GM12878 (cell line): ENCODE data around the gene SPDYC. TPM values are rescaled to one million over a fixed set of nuclear protein-coding genes. Genes with fewer than 3 reads are reported as not detected.

Experiments
- ATAC-seq: fragments of 200-7000 bp; cut with Tn5 transposase; 3 replicates; pipeline ENCODE4 v1.9.1; 2020; ENCODE audit warnings: mild to moderate bottlenecking, moderate library complexity
- BruUV-seq: library from RNA; stranded (reverse); fragments of 400-500 nt; replicated peaks from 2 replicates; lab custom pipeline; 2021; lab: Mats Ljungman, UMichigan
- CTCF ChIA-PET: fragments of 300-600 bp; sonication (Branson Sonifier 250); formaldehyde crosslinking; extraction: SDS; loops from one replicate; lab custom pipeline; 2021; ENCODE audit warnings: inconsistent platforms; lab: Yijun Ruan, JAX
- POLR2A ChIA-PET: fragments of 350-600 bp; formaldehyde crosslinking; extraction: SDS; loops from one replicate; lab custom pipeline; 2021; ENCODE audit warnings: inconsistent platforms; lab: Charles Lee
- RAD21 ChIA-PET: fragments of 300-600 bp; sonication (Branson Sonifier 250); formaldehyde crosslinking; loops from one replicate; lab custom pipeline; 2023; ENCODE audit warnings: antibody characterized with exemption; ENCODE audit not compliant: unreplicated experiment; lab: Charles Lee
- SMC1A ChIA-PET: fragments of 300-600 bp; sonication (Branson Sonifier 250); formaldehyde crosslinking; loops from one replicate; lab custom pipeline; 2023; ENCODE audit not compliant: unreplicated experiment, uncharacterized antibody; lab: Charles Lee
- DNase-seq: peaks from one replicate; pipeline ENCODE4 v3.0.0-alpha.2; 2011; ENCODE audit warnings: low read depth, low spot score
- FAIRE-seq: peaks from 3 replicates; lab custom pipeline; 2011; peaks lifted over from hg19 to GRCh38; lab: Jason Lieb, UNC
- H2AFZ ChIP-seq: 2 replicates; pipeline ENCODE4 v1.6.0; 2011; ENCODE audit warnings: low read depth, low read length, control low read depth; ENCODE audit not compliant: control insufficient read depth
- H3K27ac ChIP-seq: 2 replicates; pipeline ENCODE4 v1.5.1; 2011; ENCODE audit warnings: control low read depth; ENCODE audit not compliant: control insufficient read depth, insufficient read depth
- H3K27me3 ChIP-seq, 2 experiments: replicated peaks in 1 of 2; 2 replicates each; pipeline versions ENCODE4 v1.6.0 to v1.6.1; 2011; ENCODE audit warnings: low read length in 1 of 2; ENCODE audit not compliant: control insufficient read depth in 2 of 2, insufficient read depth in 2 of 2
- H3K36me3 ChIP-seq, 2 experiments: 2 replicates each; pipeline ENCODE4 v1.5.1; 2011; ENCODE audit warnings: low read length in 1 of 2; ENCODE audit not compliant: control insufficient read depth in 2 of 2, insufficient read depth in 2 of 2
- H3K4me1 ChIP-seq: 2 replicates; pipeline ENCODE4 v1.6.1; 2011; ENCODE audit warnings: mild to moderate bottlenecking, low read length, moderate library complexity, mixed read lengths; ENCODE audit not compliant: control insufficient read depth, insufficient read depth
- H3K4me2 ChIP-seq: 2 replicates; pipeline ENCODE4 v1.6.0; 2011; ENCODE audit warnings: control low read depth; ENCODE audit not compliant: control insufficient read depth, insufficient read depth
- H3K4me3 ChIP-seq: fragments of 200-600 bp; sonication (generic); 2 replicates; pipeline ENCODE4 v1.5.1; 2016
- H3K79me2 ChIP-seq: 2 replicates; pipeline ENCODE4 v1.6.0; 2011; ENCODE audit warnings: low read length; ENCODE audit not compliant: control insufficient read depth, insufficient read depth
- H3K9ac ChIP-seq: 2 replicates; pipeline ENCODE4 v1.8.0; 2011; ENCODE audit warnings: low read length, control low read depth, mixed read lengths; ENCODE audit not compliant: control insufficient read depth, insufficient read depth
- H3K9me3 ChIP-seq: replicated peaks from 3 replicates; pipeline ENCODE4 v1.5.1; 2011; ENCODE audit warnings: mild to moderate bottlenecking, low read length; ENCODE audit not compliant: control insufficient read depth, insufficient read depth
- H4K20me1 ChIP-seq: 2 replicates; pipeline ENCODE4 v1.6.0; 2011; ENCODE audit not compliant: control insufficient read depth, insufficient read depth
- EP300 ChIP-seq, 2 experiments: fragments of 150-350 bp in 1 of 2; IDR thresholded peaks; 2 replicates each; pipeline ENCODE4 v1.6.1; 2011 to 2012; ENCODE audit warnings: low read depth in 2 of 2, low read length in 2 of 2, borderline replicate concordance in 1 of 2, improper control_type of control experiment in 1 of 2, inconsistent platforms in 1 of 2; ENCODE audit not compliant: control insufficient read depth in 1 of 2
- FOS ChIP-seq: IDR thresholded peaks from 3 replicates; pipeline ENCODE4 v1.6.1; 2011; ENCODE audit warnings: borderline replicate concordance; ENCODE audit not compliant: insufficient read length; ENCODE audit errors: extremely low read depth
- HDGF ChIP-seq: fragments of 450-650 bp; IDR thresholded peaks from 2 replicates; pipeline ENCODE4 v1.6.1; 2016; ENCODE audit warnings: antibody characterized with exemption
- MAX ChIP-seq: IDR thresholded peaks from 2 replicates; pipeline ENCODE4 v1.6.1; 2012; ENCODE audit warnings: low read depth, low read length, improper control_type of control experiment
- MEF2A ChIP-seq: IDR thresholded peaks from 2 replicates; pipeline ENCODE4 v1.6.1; 2011; ENCODE audit warnings: low read depth, mild to moderate bottlenecking, low read length, moderate library complexity; ENCODE audit not compliant: insufficient read depth
- PAX5 ChIP-seq: IDR thresholded peaks from 2 replicates; pipeline ENCODE4 v1.6.1; 2011; ENCODE audit warnings: low read depth, low read length, borderline replicate concordance
- POLR2A ChIP-seq: IDR thresholded peaks from 2 replicates; pipeline ENCODE4 v1.6.1; 2011; ENCODE audit warnings: low read depth, mild to moderate bottlenecking, low read length
- RFX5 ChIP-seq: IDR thresholded peaks from 2 replicates; pipeline ENCODE4 v1.6.1; 2011; ENCODE audit warnings: low read depth, low read length, improper control_type of control experiment
- SRF ChIP-seq, 2 experiments: IDR thresholded peaks; 2 replicates each; pipeline ENCODE4 v1.6.1; 2011; ENCODE audit warnings: low read depth in 2 of 2, low read length in 2 of 2, mild to moderate bottlenecking in 1 of 2, moderate library complexity in 1 of 2
- USF1 ChIP-seq: IDR thresholded peaks from 2 replicates; pipeline ENCODE4 v1.6.1; 2011; ENCODE audit warnings: borderline replicate concordance, low read depth, mild to moderate bottlenecking, moderate library complexity, mixed read lengths, low read length; ENCODE audit not compliant: insufficient read depth; ENCODE audit errors: extremely low read length
- ZBTB11 ChIP-seq: fragments of 450-650 bp; formaldehyde crosslinking; IDR thresholded peaks from 2 replicates; pipeline ENCODE4 v1.5.0; 2022; ENCODE audit warnings: mild to moderate bottlenecking, missing genetic modification characterization
- ZNF274 ChIP-seq: IDR thresholded peaks from one replicate; pipeline ENCODE4 v1.8.0; 2011; ENCODE audit not compliant: insufficient read length, insufficient read depth
- WGBS: methylation state at CpG from one replicate; pipeline ENCODE4 v1.1.6; 2016; ENCODE audit warnings: low lambda C conversion rate; ENCODE audit not compliant: insufficient replicate concordance, insufficient coverage; ENCODE audit errors: missing lambda C conversion rate; 5-methylcytosine and 5-hydroxymethylcytosine counted together
- in situ Hi-C: fragments of 300-500 bp; cut with MboI; formaldehyde crosslinking; loops from 9 replicates; pipeline ENCODE4 v1.14.3; 2018; ENCODE audit warnings: mixed read lengths
- intact Hi-C: fragments of 100-400 bp; cut with micrococcal nuclease; formaldehyde crosslinking; loops from one replicate; pipeline ENCODE4 v1.14.2; 2022; ENCODE audit not compliant: unreplicated experiment
- polyA plus RNA-seq, 11 experiments: library from polyadenylated mRNA; depleted of rRNA in 4 of 11; unstranded in 6 of 11; stranded (reverse) in 5 of 11; fragments of >200 nt; fragmentation: Nextera tagmentation in 4 of 11; fragmentation: Illumina TruSeq in 1 of 11; extraction: Ambion mirVana in 4 of 11; extraction: Trizol in 1 of 11; gene quantifications; 1 replicate in 1 of 11; 2 replicates in 10 of 11; pipeline versions ENCODE4 v1.2.1 to v1.2.3, GENCODE V29; 2011 to 2016; ENCODE audit warnings: inconsistent platforms in 2 of 11, missing spikeins in 2 of 11, low read depth in 1 of 11
- total RNA-seq, 4 experiments: library from RNA; depleted of rRNA in 3 of 4; stranded (reverse); fragments of >200 nt in 3 of 4; fragmentation: Illumina TruSeq in 1 of 4; extraction: Trizol in 1 of 4; gene quantifications; 2 replicates each; pipeline versions ENCODE4 v1.2.1 to v1.2.3, GENCODE V29; 2013 to 2021
- TF ChIP-seq, protein P1 (sequence below): fragments of 450-650 bp; formaldehyde crosslinking; IDR thresholded peaks from 2 replicates; pipeline ENCODE4 v1.4.0; 2022; ENCODE audit warnings: mild to moderate bottlenecking, moderate library complexity

Gene SPDYC
- total and polyA plus RNA-seq, 10 of the 15 experiments (the other 5 are each of a cell fraction or from before 2014, with no cell fraction given) = not detected

DNA sequence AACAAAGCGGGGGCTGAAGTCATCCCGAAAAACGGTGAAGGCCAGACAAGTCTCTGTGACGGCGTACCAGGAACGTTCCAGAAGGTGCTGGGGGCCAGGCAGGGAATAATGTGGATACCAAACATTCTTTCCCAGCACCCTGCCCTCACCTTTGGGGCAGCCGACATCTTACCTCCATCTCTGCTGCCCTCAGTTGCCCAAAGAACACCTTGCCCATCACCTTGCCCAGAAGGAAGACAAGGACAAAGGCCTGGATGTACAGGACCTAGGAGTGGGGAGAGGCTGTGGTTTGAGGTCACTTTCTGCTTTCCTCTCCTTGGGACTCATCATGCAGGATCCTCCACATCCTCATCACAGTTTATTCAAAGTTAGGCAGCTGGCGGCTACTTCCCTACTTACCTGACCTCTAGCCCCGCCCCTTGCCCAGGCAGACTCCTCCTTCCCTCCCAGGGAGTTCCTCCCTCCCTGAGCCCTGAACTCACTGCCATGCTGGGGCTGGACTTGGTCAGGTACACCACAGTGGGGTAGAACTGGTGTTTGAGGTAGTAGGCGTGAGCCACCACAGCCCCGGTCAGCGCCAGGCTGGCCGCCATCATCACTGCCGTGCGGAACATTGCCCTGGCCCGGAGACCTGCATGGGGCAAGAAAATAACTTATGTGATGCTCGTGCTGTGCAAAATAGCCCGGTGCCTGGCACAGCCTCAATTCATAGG lies 36.9 kb upstream of the SPDYC start:
- H3K9me3 ChIP-seq = no peaks in the 10 kb centered on the region
- TSS peak; percentile 62 for BruUV-seq
- ChIA-PET CTCF (interaction anchor here (0.7 to 6.7 kb wide), 3 partner anchors 12 to 47 kb away, joined by 3 to 40 read pairs (median 29); partner anchors contain the start of genes FAU, MRPL49 and TM7SF2), RAD21 (interaction anchor here (0.5 to 0.9 kb wide), 2 partner anchors 49 to 794 kb away, joined by 3 read pairs; partner anchors contain the start of gene CAPN1), SMC1A (interaction anchor here (2.4 kb wide), 1 partner anchor 9 kb away, joined by 8 read pairs; no protein-coding TSS in a partner anchor), POLR2A (interaction anchor here (0.9 to 3.1 kb wide), 5 partner anchors 8 to 49 kb away, joined by 3 to 16 read pairs (median 3); partner anchors contain the start of genes FAU, MRPL49 and TM7SF2)
- peaks cover 21% of the 10 kb centered on the region for H3K4me1 ChIP-seq
- peaks cover 15 to 27% of the 10 kb centered on the region in 2 experiments for H3K36me3 ChIP-seq
- no peak for DNase-seq
- H3K4me3 ChIP-seq = peak overlapping the region; percentile 99
- FAIRE-seq = peak; percentile 57
- peak overlapping the region; percentile 98 for H3K4me2 ChIP-seq
- H3K79me2 ChIP-seq = peaks cover 44% of the 10 kb centered on the region
- in situ Hi-C loops (no loop called here), intact Hi-C loops (loop anchor here (5.0 to 10.0 kb wide), 2 partner anchors 49 to 122 kb away; partner anchors contain the start of gene CAPN1)
- peak overlapping the region; percentile 99 for H3K27ac ChIP-seq
- no peaks in the 10 kb centered on the region for H3K27me3 ChIP-seq
- H3K9ac ChIP-seq = peak overlapping the region; percentile 96
- 0 out of 2 replicates have a peak, but pooled peaks cover 4% of the 10 kb centered on the region for H4K20me1 ChIP-seq
- 2% methylated on average over 18 of the region's 18 CpGs for WGBS
- ATAC-seq = peak; percentile 56
- H2AFZ ChIP-seq = peak overlapping the region; percentile 8; the same call in 1 of the 2 replicates
- TF ChIP-seq ZBTB11 (CRISPR knock-in tag) = no peak
- no peak for TF ChIP-seq PAX5
- no peak for TF ChIP-seq SRF (IDR thresholded peaks at IDR 0.05; ENCODE audit: low read depth in 2 of 2, low read length in 2 of 2)
- TF ChIP-seq EP300 (IDR thresholded peaks at IDR 0.05; ENCODE audit: borderline replicate concordance in 1 of 2, control insufficient read depth in 1 of 2, low read depth in 2 of 2, low read length in 2 of 2) = no peak
- no peak for TF ChIP-seq RFX5
- TF ChIP-seq ZNF274 = no peak
- TF ChIP-seq, protein P1, sequence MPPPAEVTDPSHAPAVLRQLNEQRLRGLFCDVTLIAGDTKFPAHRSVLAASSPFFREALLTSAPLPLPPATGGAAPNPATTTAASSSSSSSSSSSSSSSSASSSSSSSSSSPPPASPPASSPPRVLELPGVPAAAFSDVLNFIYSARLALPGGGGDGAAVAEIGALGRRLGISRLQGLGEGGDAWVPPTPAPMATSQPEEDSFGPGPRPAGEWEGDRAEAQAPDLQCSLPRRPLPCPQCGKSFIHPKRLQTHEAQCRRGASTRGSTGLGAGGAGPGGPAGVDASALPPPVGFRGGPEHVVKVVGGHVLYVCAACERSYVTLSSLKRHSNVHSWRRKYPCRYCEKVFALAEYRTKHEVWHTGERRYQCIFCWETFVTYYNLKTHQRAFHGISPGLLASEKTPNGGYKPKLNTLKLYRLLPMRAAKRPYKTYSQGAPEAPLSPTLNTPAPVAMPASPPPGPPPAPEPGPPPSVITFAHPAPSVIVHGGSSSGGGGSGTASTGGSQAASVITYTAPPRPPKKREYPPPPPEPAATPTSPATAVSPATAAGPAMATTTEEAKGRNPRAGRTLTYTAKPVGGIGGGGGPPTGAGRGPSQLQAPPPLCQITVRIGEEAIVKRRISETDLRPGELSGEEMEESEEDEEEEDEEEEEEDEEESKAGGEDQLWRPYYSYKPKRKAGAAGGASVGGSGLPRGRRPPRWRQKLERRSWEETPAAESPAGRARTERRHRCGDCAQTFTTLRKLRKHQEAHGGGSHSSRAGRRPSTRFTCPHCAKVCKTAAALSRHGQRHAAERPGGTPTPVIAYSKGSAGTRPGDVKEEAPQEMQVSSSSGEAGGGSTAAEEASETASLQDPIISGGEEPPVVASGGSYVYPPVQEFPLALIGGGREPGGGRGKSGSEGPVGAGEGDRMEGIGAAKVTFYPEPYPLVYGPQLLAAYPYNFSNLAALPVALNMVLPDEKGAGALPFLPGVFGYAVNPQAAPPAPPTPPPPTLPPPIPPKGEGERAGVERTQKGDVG (CRISPR knock-in tag) = no peak
- TF ChIP-seq FOS = no peak
- TF ChIP-seq MAX = no peak
- TF ChIP-seq USF1 = no peak
- 0 out of 2 replicates have a peak, but pooled peaks have one; percentile 24 for TF ChIP-seq HDGF
- no peak for TF ChIP-seq MEF2A
- peak; percentile 74; the same call in 1 of the 2 replicates for TF ChIP-seq POLR2A
